Germinal center (tissue), 1 donor: Measurements from ENCODE around the gene CLDN4.
A peak's percentile ranks its signal among the peaks of the same experiment; 100 is the strongest.
"Not testable (repeated sequence)": the region's sequence is repeated elsewhere in the genome, so short reads cannot be mapped to it uniquely, and the experiment has no call there.

Source experiments
- DNase-seq: peaks from one replicate; pipeline ENCODE4 v3.0.0; 2012; ENCODE audit warnings: mixed read lengths, low spot score

The CLDN4 gene

GRCh38 chr7:73842067-73842976, 11.5 kb downstream of the CLDN4 start, which contains the start of gene METTL27:
Gene METTL27 (minus strand): TSS chr7:73842516. CDS start chr7:73842140, 376 bp downstream.
- peak; percentile 99 for DNase-seq

GRCh38 chr7:73844131-73844547, 13.3 kb downstream of the CLDN4 start:
- no peak for DNase-seq

- no peak for DNase-seq
Measured at GRCh38 chr7:73844848-73845460, 14.2 kb downstream of the CLDN4 start.

GRCh38 chr7:73845701-73846195, 15.0 kb downstream of the CLDN4 start:
- DNase-seq = not testable (repeated sequence)

- no peak for DNase-seq
Measured at GRCh38 chr7:73847941-73848723, 17.3 kb downstream of the CLDN4 start.

- no peak for DNase-seq
Measured at GRCh38 chr7:73850781-73851207, 20.0 kb downstream of the CLDN4 start.

GRCh38 chr7:73851410-73852338, 20.9 kb downstream of the CLDN4 start:
- DNase-seq = no peak

GRCh38 chr7:73852500-73852899, 21.7 kb downstream of the CLDN4 start:
- no peak for DNase-seq

GRCh38 chr7:73856941-73857340, 26.1 kb downstream of the CLDN4 start:
- no peak for DNase-seq

- DNase-seq = no peak
Measured at GRCh38 chr7:73858807-73859206, 28.0 kb downstream of the CLDN4 start.

- DNase-seq = no peak
Measured at GRCh38 chr7:73860859-73861258, 30.1 kb downstream of the CLDN4 start, which contains the start of gene TMEM270. Gene TMEM270 (plus strand): TSS chr7:73861159. CDS start chr7:73861195, 36 bp downstream.

- no peak for DNase-seq
Measured at GRCh38 chr7:73861305-73861704, 30.5 kb downstream of the CLDN4 start.

GRCh38 chr7:73864981-73865711, 34.4 kb downstream of the CLDN4 start:
- DNase-seq = no peak

GRCh38 chr7:73865738-73866445, 35.1 kb downstream of the CLDN4 start:
- DNase-seq = peak; percentile 36

GRCh38 chr7:73866446-73866767, 35.6 kb downstream of the CLDN4 start:
- DNase-seq = no peak

GRCh38 chr7:73869011-73869798, 38.4 kb downstream of the CLDN4 start:
- DNase-seq = no peak

- no peak for DNase-seq
Measured at GRCh38 chr7:73870041-73870492, 39.3 kb downstream of the CLDN4 start.

- DNase-seq = no peak
Measured at GRCh38 chr7:73871163-73872011, 40.6 kb downstream of the CLDN4 start.
